Measurements from ENCODE around the gene UTP14C.
"Not testable (repeated sequence)": the region's sequence is repeated elsewhere in the genome, so short reads cannot be mapped to it uniquely, and the experiment has no call there.

UTP14C gene

DNA sequence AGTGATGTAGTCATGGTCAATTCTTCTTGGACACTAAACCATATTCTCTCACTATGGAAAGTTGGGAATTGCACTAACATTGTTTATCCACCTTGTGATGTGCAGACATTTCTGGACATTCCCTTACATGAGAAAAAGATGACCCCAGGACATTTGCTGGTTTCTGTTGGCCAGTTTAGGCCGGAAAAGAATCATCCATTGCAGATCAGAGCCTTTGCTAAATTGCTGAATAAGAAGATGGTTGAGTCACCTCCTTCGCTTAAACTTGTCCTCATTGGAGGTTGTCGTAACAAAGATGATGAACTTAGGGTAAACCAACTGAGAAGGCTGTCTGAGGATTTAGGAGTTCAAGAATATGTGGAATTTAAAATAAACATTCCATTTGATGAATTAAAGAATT is at the start of gene UTP14C:
TSS of gene UTP14C (plus strand) at position 211 of the 400 bp plus-strand sequence. CDS start 4,114 bp downstream, outside the sequence.
- DNase-seq (ENCODE audit: low read depth in 3 of 3) = no peak

- DNase-seq (ENCODE audit: low read depth in 3 of 3) = no peak
Observed at GRCh38 chr13:51976423-51976822, 48.1 kb upstream of the UTP14C start.

DNA sequence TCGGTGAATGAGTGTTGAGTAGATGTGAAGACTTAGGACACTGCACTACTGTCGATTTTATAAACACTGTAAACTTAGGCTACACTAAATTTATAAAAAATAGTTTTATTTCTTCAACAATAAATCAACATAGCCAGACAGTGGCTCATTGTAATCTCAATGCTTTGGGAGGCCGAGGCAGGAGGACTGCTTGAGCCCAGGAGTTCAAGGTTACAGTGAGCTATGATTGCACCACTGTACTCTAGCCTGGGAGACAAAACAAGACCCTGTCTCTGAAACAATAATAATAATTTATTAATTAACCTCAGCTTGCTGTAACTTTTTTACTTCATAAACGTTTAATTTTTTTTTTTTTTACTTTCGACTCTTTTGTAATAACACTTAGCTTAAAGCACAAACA is 47.6 kb upstream of the UTP14C start:
- DNase-seq (ENCODE audit: low read depth in 3 of 3) = no peak

GRCh38 chr13:51977625-51978024 is 46.9 kb upstream of the UTP14C start:
- no peak for DNase-seq (ENCODE audit: low read depth in 3 of 3)

- no peak for DNase-seq (ENCODE audit: low read depth in 3 of 3)
Observed at GRCh38 chr13:51978796-51979556, 45.5 kb upstream of the UTP14C start.

- no peak for DNase-seq (ENCODE audit: low read depth in 3 of 3)
Observed at GRCh38 chr13:51980908-51981307, 43.6 kb upstream of the UTP14C start.

- no peak for DNase-seq (ENCODE audit: low read depth in 3 of 3)
Observed at GRCh38 chr13:51981355-51981754, 43.1 kb upstream of the UTP14C start.

DNA sequence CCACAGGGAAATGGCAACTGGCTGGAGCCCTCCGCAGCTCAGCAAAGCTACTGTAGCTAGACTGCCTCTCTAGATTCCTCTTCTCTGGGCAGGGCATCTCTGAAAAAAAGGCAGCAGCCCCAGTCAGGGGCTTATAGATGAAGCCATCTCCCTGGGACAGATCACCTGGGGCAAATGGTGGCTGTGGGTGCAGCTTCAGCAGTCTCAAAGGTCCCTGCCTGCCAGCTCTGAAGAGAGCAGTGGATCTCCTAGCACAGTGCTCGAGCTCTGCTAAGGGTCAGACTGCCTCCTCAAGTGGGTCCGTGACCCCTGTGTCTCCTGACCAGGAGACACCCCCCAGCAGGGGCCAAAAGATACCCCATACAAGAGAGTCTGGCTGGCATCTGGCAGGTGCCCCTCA is 41.2 kb upstream of the UTP14C start:
- DNase-seq (ENCODE audit: low read depth in 3 of 3) = not testable (repeated sequence)

- DNase-seq (ENCODE audit: low read depth in 3 of 3) = not testable (repeated sequence)
Observed at GRCh38 chr13:51984904-51985303, 39.6 kb upstream of the UTP14C start.

DNA sequence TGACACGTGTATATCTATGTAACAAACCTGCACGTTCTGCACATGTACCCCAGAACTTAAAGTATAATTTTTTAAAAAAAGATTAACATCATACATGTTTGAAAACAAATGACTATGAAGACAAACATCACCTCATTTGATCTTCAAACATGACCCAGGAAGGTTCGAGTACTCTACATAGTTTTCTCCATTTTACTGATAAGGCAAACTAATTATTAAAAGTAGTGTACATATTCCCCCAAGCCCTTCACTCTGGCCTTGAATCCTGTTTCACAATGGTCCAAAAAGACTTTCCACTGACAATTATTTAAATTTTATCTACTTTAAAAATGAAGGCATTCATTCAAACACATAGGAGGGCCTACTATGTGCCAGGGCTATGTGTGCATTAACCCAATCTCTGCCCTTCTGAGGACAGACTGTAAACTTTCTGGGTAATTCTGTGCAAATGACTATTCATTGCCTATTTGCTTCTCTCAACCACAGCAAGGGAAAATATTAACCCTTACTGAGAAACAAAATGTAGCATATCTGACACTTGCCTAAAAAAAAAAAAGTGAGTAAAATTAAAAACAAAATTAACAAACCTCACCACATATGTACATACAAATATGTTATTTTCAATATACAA is 35.4 kb upstream of the UTP14C start:
- no peak for DNase-seq (ENCODE audit: low read depth in 3 of 3)

- DNase-seq (ENCODE audit: low read depth in 3 of 3) = no peak
Observed at GRCh38 chr13:51993713-51994112, 30.8 kb upstream of the UTP14C start.

DNA sequence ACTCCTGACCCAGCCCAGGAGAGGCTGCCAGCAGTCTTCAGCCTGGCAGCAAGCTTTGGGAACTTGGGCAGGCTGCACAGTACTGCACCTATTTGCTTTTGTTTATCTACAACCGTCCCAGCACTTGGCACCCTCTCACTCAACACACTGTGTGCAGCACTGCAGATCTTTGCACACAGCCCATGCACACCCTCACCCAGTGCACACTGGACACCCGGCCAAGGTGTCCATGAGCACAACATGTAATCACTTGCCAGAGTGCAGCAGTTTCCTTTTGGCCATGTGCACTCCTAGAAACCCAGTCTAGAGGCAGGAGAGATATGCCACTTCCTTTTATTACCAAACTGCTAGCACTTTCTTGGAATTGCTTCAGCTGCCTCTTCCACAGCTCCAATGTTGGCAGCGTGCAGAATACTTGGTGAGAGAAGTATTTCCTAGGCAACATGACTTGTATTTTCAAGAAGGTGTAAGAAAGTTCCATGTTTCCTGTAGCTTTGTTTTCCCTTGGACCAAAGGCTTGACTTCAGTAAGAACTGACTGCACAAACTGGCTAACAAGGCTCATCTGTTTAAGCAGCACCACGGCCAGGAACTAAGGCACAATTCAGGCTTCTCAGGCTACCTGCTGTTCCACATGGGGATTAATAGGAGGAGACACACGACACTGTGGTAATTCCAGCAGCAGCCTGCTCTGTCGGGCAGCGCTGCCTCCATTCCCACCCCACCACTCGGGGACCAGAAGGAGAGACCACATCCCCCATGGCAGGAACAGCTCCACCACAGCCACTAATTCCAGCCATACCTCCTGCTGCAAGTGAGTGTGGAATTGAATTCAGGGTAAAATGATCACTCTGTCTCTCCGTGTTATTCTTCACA is 28.6 kb upstream of the UTP14C start:
- DNase-seq (ENCODE audit: low read depth in 3 of 3) = no peak

- DNase-seq (ENCODE audit: low read depth in 3 of 3) = no peak
Observed at GRCh38 chr13:51996641-51997040, 27.9 kb upstream of the UTP14C start.

- no peak for DNase-seq (ENCODE audit: low read depth in 3 of 3)
Observed at GRCh38 chr13:51997186-51997585, 27.3 kb upstream of the UTP14C start.

GRCh38 chr13:51997641-51998330 is 26.7 kb upstream of the UTP14C start:
- DNase-seq (ENCODE audit: low read depth in 3 of 3) = no peak

GRCh38 chr13:51998723-51999509 is 25.6 kb upstream of the UTP14C start:
- no peak for DNase-seq (ENCODE audit: low read depth in 3 of 3)

DNA sequence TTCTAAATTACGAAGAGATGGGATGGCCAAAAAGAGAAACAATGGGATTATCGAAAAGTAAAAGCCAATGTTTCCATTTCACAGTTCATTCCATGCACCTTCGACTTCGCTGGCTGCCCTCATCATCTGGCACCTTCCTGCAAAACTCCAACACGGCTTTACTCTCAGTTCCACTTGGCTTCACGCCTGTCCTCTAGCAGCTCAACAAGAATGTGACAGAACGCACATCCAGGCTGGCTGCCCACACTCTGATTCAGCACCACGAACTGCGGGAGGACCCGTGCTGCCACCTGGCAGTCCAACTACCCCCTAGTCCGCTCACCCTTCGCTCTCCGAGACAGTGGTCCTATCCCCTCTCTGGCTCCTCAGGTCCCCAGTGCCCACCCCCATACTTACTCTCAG is 25.0 kb upstream of the UTP14C start:
- DNase-seq (ENCODE audit: low read depth in 3 of 3) = no peak

DNA sequence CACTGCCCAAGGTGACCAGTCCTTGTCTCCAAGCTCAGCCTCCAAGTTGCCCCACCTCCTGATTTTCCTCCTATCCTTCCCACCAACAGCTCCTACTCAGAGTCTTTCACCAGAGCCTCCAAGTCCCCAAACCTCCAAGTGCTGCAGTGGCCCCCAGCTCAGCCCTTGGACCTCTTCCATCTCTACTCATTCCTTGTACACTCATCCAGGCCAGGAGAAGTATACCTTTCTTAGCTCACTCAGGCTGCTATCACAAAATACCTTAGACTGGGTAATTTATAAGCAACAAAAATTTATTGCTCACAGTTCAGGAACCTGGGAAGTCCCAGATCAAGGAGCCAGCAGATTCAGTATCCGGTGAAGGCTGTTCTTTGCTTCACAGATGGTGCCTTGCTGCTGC is 24.6 kb upstream of the UTP14C start:
- no peak for DNase-seq (ENCODE audit: low read depth in 3 of 3)

GRCh38 chr13:52001120-52001731 is 23.3 kb upstream of the UTP14C start:
- no peak for DNase-seq (ENCODE audit: low read depth in 3 of 3)

DNA sequence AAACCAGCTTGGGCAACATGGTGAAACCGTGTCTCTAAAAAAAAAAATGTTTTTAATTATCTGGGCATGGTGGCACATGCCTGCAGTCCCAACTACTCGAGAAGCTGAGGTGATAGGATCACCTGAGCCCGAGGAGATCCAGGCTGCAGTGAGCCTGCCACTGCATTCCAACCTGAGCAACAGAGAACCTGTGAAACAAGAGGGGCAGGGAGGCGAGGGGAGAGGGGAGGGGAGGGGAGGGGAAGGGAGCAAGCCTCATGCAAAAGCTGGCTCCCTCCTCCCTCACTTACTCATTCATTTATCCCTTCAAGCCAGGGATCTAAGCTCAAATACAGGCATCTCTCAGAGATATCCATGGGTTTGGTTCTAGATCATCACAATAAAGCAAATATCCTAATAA is 22.1 kb upstream of the UTP14C start:
- DNase-seq (ENCODE audit: low read depth in 3 of 3) = no peak

- DNase-seq (ENCODE audit: low read depth in 3 of 3) = no peak
Observed at GRCh38 chr13:52003541-52003940, 20.9 kb upstream of the UTP14C start.
